Neural progenitor cell (in vitro differentiated cells): Measurements from ENCODE around the gene PCSK6.

ENCODE experiments used
- EZH2 ChIP-seq: fragments of 200-600 bp; sonication (generic); IDR thresholded peaks from 2 replicates; pipeline ENCODE4 v1.6.1; 2017; ENCODE audit warnings: antibody characterized with exemption, mild to moderate bottlenecking, moderate library complexity
- EZH2phosphoT487 ChIP-seq: fragments of 200-600 bp; sonication (generic); IDR thresholded peaks from 2 replicates; pipeline ENCODE4 v1.6.1; 2017; ENCODE audit warnings: antibody characterized with exemption
- TF ChIP-seq, protein P1 (sequence below): fragments of 200-600 bp; sonication (generic); IDR thresholded peaks from 2 replicates; pipeline ENCODE4 v1.5.1; 2017; ENCODE audit warnings: antibody characterized with exemption, mild to moderate bottlenecking

DNA sequence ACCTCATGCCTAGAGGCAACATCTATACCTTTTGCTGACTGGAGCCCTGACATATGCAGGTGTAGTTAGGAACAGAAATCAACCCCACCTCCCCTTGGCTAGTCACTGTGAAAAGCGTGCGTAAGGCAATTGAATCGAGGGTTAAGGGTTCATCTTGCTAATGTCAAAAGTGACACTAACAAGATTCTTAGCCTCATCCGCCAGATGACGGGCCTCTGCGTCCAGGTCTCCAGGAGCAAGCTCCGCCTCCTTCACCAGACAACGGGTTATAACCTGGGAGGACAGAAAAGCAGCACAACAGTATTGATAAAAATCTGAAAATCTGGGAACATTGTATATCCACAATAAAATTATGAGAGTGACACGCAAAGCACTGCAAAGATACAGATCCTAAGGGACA is 216.9 kb downstream of the PCSK6 start:
- TF ChIP-seq, protein P1, sequence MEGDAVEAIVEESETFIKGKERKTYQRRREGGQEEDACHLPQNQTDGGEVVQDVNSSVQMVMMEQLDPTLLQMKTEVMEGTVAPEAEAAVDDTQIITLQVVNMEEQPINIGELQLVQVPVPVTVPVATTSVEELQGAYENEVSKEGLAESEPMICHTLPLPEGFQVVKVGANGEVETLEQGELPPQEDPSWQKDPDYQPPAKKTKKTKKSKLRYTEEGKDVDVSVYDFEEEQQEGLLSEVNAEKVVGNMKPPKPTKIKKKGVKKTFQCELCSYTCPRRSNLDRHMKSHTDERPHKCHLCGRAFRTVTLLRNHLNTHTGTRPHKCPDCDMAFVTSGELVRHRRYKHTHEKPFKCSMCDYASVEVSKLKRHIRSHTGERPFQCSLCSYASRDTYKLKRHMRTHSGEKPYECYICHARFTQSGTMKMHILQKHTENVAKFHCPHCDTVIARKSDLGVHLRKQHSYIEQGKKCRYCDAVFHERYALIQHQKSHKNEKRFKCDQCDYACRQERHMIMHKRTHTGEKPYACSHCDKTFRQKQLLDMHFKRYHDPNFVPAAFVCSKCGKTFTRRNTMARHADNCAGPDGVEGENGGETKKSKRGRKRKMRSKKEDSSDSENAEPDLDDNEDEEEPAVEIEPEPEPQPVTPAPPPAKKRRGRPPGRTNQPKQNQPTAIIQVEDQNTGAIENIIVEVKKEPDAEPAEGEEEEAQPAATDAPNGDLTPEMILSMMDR, result no peak
- no peak for TF ChIP-seq EZH2
- TF ChIP-seq EZH2phosphoT487, result no peak
